HepG2 (cell line): ENCODE data around the gene CFAP92.

Experiments
- ATF2 ChIP-seq: sonication (generic); formaldehyde crosslinking; IDR thresholded peaks from 2 replicates; pipeline ENCODE4 v1.4.0; 2020; ENCODE audit warnings: missing genetic modification reagents
- ATF3 ChIP-seq: sonication (generic); formaldehyde crosslinking; IDR thresholded peaks from 2 replicates; pipeline ENCODE4 v1.4.0; 2020; ENCODE audit warnings: missing genetic modification reagents
- CTCF ChIP-seq: sonication (generic); formaldehyde crosslinking; IDR thresholded peaks from 2 replicates; pipeline ENCODE4 v1.5.0; 2020; ENCODE audit warnings: mild to moderate bottlenecking, missing genetic modification reagents, moderate library complexity
- HDAC6 ChIP-seq: fragments of 200-600 bp; sonication (generic); IDR thresholded peaks from 2 replicates; pipeline ENCODE4 v1.7.0; 2017; ENCODE audit warnings: mild to moderate bottlenecking, antibody characterized with exemption, low read length, low read depth
- KLF13 ChIP-seq: sonication (generic); formaldehyde crosslinking; IDR thresholded peaks from 2 replicates; pipeline ENCODE4 v1.4.0; 2020; ENCODE audit warnings: mild to moderate bottlenecking, missing genetic modification reagents
- PBX3 ChIP-seq: sonication (generic); formaldehyde crosslinking; IDR thresholded peaks from 2 replicates; pipeline ENCODE4 v1.8.1; 2023; ENCODE audit warnings: missing genetic modification reagents, inconsistent platforms, borderline replicate concordance
- SKI ChIP-seq: fragments of 450-650 bp; IDR thresholded peaks from one replicate; pipeline ENCODE4 v1.6.1; 2018; ENCODE audit warnings: mild to moderate bottlenecking; ENCODE audit not compliant: partially characterized antibody
- ZNF224 ChIP-seq: sonication (generic); formaldehyde crosslinking; IDR thresholded peaks from 2 replicates; pipeline ENCODE4 v1.5.0; 2020; ENCODE audit warnings: mild to moderate bottlenecking, missing genetic modification reagents
- ZNF558 ChIP-seq: sonication (generic); formaldehyde crosslinking; IDR thresholded peaks from 2 replicates; pipeline ENCODE4 v1.9.0; 2022; ENCODE audit warnings: mild to moderate bottlenecking, missing genetic modification reagents, borderline replicate concordance
- ZZZ3 ChIP-seq: sonication (generic); formaldehyde crosslinking; IDR thresholded peaks from 2 replicates; pipeline ENCODE4 v1.4.0; 2020; ENCODE audit warnings: missing genetic modification reagents, mild to moderate bottlenecking, borderline replicate concordance

GRCh38 chr3:128995737-128996136 lies 1.9 kb upstream of the CFAP92 start:
- TF ChIP-seq ATF3 (CRISPR knock-in tag) (no peak), ATF2 (CRISPR knock-in tag) (no peak), PBX3 (CRISPR knock-in tag) (no peak), KLF13 (CRISPR knock-in tag) (no peak), ZNF558 (CRISPR knock-in tag) (no peak), CTCF (CRISPR knock-in tag) (no peak), SKI (no peak), ZNF224 (CRISPR knock-in tag) (no peak), HDAC6 (no peak), ZZZ3 (CRISPR knock-in tag) (no peak)
